NT2/D1 (cell line): ENCODE results near the gene ADCY9.

ENCODE experiments used
- SUZ12 ChIP-seq: IDR thresholded peaks from 2 replicates; pipeline ENCODE4 v1.6.1; 2011; ENCODE audit not compliant: insufficient read length, insufficient read depth; ENCODE audit errors: extremely low read depth
- YY1 ChIP-seq: IDR thresholded peaks from 2 replicates; pipeline ENCODE4 v1.6.1; 2011; ENCODE audit not compliant: insufficient read length, insufficient read depth

GRCh38 chr16:4018391-4018790, 97.9 kb downstream of the ADCY9 start:
- no peak for TF ChIP-seq SUZ12
- TF ChIP-seq YY1: no peak
